GM23338 (cell line): Measurements from ENCODE around the gene SYNE1.

Experiments used
- CREB1 ChIP-seq: fragments of 250-450 bp; sonication (Bioruptor Pico); IDR thresholded peaks from 2 replicates; pipeline ENCODE4 v1.5.0; 2020; ENCODE audit warnings: low read depth, mild to moderate bottlenecking, moderate library complexity
- EZH2 ChIP-seq: fragments of 200-600 bp; sonication (generic); IDR thresholded peaks from one replicate; pipeline ENCODE4 v1.8.0; 2017; ENCODE audit warnings: antibody characterized with exemption, mild to moderate bottlenecking, low read depth; ENCODE audit not compliant: unreplicated experiment
- POLR2AphosphoS5 ChIP-seq: IDR thresholded peaks from 2 replicates; pipeline ENCODE4 v1.6.1; 2016; ENCODE audit warnings: antibody characterized with exemption, low read depth
- TF ChIP-seq, protein P1 (sequence below), 2 experiments: fragments of 200-600 bp in 1 of 2; sonication (generic) in 1 of 2; conservative IDR thresholded peaks; 2 replicates each; pipeline versions ENCODE4 v1.5.1 to v1.6.1; 2016 to 2017; ENCODE audit warnings: antibody characterized with exemption in 2 of 2, low read depth in 2 of 2, mild to moderate bottlenecking in 2 of 2, moderate library complexity in 1 of 2

DNA sequence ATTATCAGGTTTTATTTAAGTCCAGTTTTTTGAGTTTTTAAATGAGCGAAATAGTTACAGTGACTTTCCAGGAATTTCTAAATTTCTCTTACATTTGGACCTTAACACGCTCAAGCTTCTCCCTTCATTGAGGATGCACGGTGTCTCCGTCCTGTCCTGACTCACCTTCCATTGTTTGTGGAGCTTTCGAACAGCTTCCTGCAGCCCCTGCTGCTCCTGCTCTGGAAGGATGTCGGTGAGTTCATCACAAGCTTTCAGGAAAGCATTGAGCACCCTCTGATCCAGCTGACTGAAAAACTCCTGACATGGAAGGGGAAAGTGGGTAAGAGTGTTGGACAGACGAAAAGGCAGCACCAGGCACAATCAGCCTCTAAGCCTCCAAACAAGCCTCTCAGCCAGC, 183.7 kb downstream of the SYNE1 start:
- TF ChIP-seq, protein P1, sequence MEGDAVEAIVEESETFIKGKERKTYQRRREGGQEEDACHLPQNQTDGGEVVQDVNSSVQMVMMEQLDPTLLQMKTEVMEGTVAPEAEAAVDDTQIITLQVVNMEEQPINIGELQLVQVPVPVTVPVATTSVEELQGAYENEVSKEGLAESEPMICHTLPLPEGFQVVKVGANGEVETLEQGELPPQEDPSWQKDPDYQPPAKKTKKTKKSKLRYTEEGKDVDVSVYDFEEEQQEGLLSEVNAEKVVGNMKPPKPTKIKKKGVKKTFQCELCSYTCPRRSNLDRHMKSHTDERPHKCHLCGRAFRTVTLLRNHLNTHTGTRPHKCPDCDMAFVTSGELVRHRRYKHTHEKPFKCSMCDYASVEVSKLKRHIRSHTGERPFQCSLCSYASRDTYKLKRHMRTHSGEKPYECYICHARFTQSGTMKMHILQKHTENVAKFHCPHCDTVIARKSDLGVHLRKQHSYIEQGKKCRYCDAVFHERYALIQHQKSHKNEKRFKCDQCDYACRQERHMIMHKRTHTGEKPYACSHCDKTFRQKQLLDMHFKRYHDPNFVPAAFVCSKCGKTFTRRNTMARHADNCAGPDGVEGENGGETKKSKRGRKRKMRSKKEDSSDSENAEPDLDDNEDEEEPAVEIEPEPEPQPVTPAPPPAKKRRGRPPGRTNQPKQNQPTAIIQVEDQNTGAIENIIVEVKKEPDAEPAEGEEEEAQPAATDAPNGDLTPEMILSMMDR (conservative IDR thresholded peaks at IDR 0.05; ENCODE audit: low read depth in 2 of 2), result no peak
- TF ChIP-seq POLR2AphosphoS5, result no peak
- no peak for TF ChIP-seq EZH2
- no peak for TF ChIP-seq CREB1 (CRISPR knock-in tag)
